ENCODE data around the gene CLEC4G. TPM values are rescaled to one million over a fixed set of nuclear protein-coding genes. Genes with fewer than 3 reads are reported as not detected.
A peak's percentile ranks its signal among the peaks of the same experiment; 100 is the strongest.

CLEC4G gene
- total RNA-seq, 1 experiment from 2014 or later: not detected

GRCh38 chr19:7751157-7751783 is 19.4 kb upstream of the CLEC4G start:
- no peak overlapping the region for H3K27ac ChIP-seq (ENCODE audit: low read length)
- no peak overlapping the region for H3K4me2 ChIP-seq (ENCODE audit: low read length)
- peak; percentile 17 for DNase-seq
- H3K9me2 ChIP-seq (replicated peaks; ENCODE audit: low read length): no peaks in the 10 kb centered on the region
- no peaks in the 10 kb centered on the region for H3F3A ChIP-seq (ENCODE audit: low read length, unreplicated experiment)
- ChIA-PET POLR2A (ENCODE audit: unreplicated experiment) (no interaction called here), CTCF (interaction anchor here (0.7 kb wide), 1 partner anchor 55 kb away, joined by 4 read pairs; no protein-coding TSS in a partner anchor)
- no peak overlapping the region for H3K9ac ChIP-seq (ENCODE audit: low read length)
- no peak overlapping the region for H3K4me3 ChIP-seq (ENCODE audit: low read length)
- H4K20me1 ChIP-seq (ENCODE audit: low read length): no peaks in the 10 kb centered on the region
- BruUV-seq (replicated peaks): no TSS peak
- no peaks in the 10 kb centered on the region for H3K4me1 ChIP-seq (ENCODE audit: insufficient read depth, low read length)
- H3K27me3 ChIP-seq (ENCODE audit: low read length): 0 out of 2 replicates have a peak, but pooled peaks cover 6% of the 10 kb centered on the region
- intact Hi-C loops (cut with micrococcal nuclease): no loop called here
- no peak for TF ChIP-seq EZH2 (IDR thresholded peaks at IDR 0.05; ENCODE audit: low read length, unreplicated experiment)
- TF ChIP-seq EZH2phosphoT487 (IDR thresholded peaks at IDR 0.05; ENCODE audit: borderline replicate concordance, low read length): no peak
- TF ChIP-seq, protein P1, sequence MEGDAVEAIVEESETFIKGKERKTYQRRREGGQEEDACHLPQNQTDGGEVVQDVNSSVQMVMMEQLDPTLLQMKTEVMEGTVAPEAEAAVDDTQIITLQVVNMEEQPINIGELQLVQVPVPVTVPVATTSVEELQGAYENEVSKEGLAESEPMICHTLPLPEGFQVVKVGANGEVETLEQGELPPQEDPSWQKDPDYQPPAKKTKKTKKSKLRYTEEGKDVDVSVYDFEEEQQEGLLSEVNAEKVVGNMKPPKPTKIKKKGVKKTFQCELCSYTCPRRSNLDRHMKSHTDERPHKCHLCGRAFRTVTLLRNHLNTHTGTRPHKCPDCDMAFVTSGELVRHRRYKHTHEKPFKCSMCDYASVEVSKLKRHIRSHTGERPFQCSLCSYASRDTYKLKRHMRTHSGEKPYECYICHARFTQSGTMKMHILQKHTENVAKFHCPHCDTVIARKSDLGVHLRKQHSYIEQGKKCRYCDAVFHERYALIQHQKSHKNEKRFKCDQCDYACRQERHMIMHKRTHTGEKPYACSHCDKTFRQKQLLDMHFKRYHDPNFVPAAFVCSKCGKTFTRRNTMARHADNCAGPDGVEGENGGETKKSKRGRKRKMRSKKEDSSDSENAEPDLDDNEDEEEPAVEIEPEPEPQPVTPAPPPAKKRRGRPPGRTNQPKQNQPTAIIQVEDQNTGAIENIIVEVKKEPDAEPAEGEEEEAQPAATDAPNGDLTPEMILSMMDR (conservative IDR thresholded peaks at IDR 0.05; ENCODE audit: low read depth, low read length): no peak
- ATAC-seq: no peak
- no peak overlapping the region for H2AFZ ChIP-seq (ENCODE audit: low read length)
- no peaks in the 10 kb centered on the region for H3K36me3 ChIP-seq (ENCODE audit: low read depth, low read length)
- H3K9me3 ChIP-seq (ENCODE audit: low read length): peaks cover 7% of the 10 kb centered on the region
- no peaks in the 10 kb centered on the region for H3K79me2 ChIP-seq (ENCODE audit: low read length)

DNA sequence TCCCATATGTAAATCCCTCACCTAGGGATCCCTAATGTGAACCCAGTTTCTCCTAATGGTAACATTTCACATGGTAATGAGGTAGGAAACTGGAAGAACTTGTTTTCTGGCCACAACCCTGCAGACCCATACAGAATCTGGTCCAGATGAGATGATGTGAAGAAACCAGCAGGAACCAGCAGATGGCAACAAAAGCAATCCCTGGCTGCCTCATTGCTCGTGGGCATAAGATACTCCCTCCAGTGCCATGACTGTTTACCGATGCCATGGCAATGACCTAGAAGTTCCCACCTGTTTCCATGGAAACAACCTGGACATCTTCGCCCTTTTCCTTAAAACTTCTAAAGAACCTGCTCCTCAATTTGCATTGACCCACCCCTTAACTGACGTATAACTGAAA is 16.8 kb upstream of the CLEC4G start:
- no TSS peak for BruUV-seq (replicated peaks)
- H3K27me3 ChIP-seq (ENCODE audit: low read length): peaks cover 11% of the 10 kb centered on the region
- intact Hi-C loops (cut with micrococcal nuclease): loop anchor here (1.0 kb wide), 1 partner anchor 51 kb away; no protein-coding TSS in a partner anchor
- H3K27ac ChIP-seq (ENCODE audit: low read length): no peak overlapping the region
- H3K4me3 ChIP-seq (ENCODE audit: low read length): no peak overlapping the region
- H3K9me3 ChIP-seq (ENCODE audit: low read length): no peaks in the 10 kb centered on the region
- H3K9ac ChIP-seq (ENCODE audit: low read length): no peak overlapping the region
- peak; percentile 86 for ATAC-seq
- ChIA-PET CTCF (interaction anchor here (0.6 kb wide), 1 partner anchor 51 kb away, joined by 6 read pairs; no protein-coding TSS in a partner anchor), POLR2A (ENCODE audit: unreplicated experiment) (no interaction called here)
- H3K4me1 ChIP-seq (ENCODE audit: insufficient read depth, low read length): no peaks in the 10 kb centered on the region
- no peaks in the 10 kb centered on the region for H3K36me3 ChIP-seq (ENCODE audit: low read depth, low read length)
- no peaks in the 10 kb centered on the region for H3K9me2 ChIP-seq (replicated peaks; ENCODE audit: low read length)
- no peaks in the 10 kb centered on the region for H3K79me2 ChIP-seq (ENCODE audit: low read length)
- H4K20me1 ChIP-seq (ENCODE audit: low read length): no peaks in the 10 kb centered on the region
- no peak overlapping the region for H3K4me2 ChIP-seq (ENCODE audit: low read length)
- H3F3A ChIP-seq (ENCODE audit: low read length, unreplicated experiment): no peaks in the 10 kb centered on the region
- TF ChIP-seq EZH2phosphoT487 (IDR thresholded peaks at IDR 0.05; ENCODE audit: borderline replicate concordance, low read length): no peak
- no peak for TF ChIP-seq EZH2 (IDR thresholded peaks at IDR 0.05; ENCODE audit: low read length, unreplicated experiment)
- TF ChIP-seq, protein P1 (conservative IDR thresholded peaks at IDR 0.05; ENCODE audit: low read depth, low read length): peak; percentile 77
- H2AFZ ChIP-seq (ENCODE audit: low read length): no peak overlapping the region
- DNase-seq: peak; percentile 82

GRCh38 chr19:7748171-7748570 is 16.3 kb upstream of the CLEC4G start:
- Histone ChIP-seq H3F3A (ENCODE audit: low read length, unreplicated experiment) (no peaks in the 10 kb centered on the region), H3K79me2 (ENCODE audit: low read length) (no peaks in the 10 kb centered on the region), H3K27ac (ENCODE audit: low read length) (no peak overlapping the region), H3K9me2 (replicated peaks; ENCODE audit: low read length) (no peaks in the 10 kb centered on the region), H2AFZ (ENCODE audit: low read length) (no peak overlapping the region), H3K36me3 (ENCODE audit: low read depth, low read length) (no peaks in the 10 kb centered on the region), H3K27me3 (ENCODE audit: low read length) (peaks cover 15% of the 10 kb centered on the region), H4K20me1 (ENCODE audit: low read length) (no peaks in the 10 kb centered on the region), H3K4me1 (ENCODE audit: insufficient read depth, low read length) (no peaks in the 10 kb centered on the region), H3K4me3 (ENCODE audit: low read length) (no peak overlapping the region), H3K9me3 (ENCODE audit: low read length) (no peaks in the 10 kb centered on the region), H3K4me2 (ENCODE audit: low read length) (no peak overlapping the region), H3K9ac (ENCODE audit: low read length) (no peak overlapping the region)
- intact Hi-C loops (cut with micrococcal nuclease): loop anchor here (1.0 kb wide), 1 partner anchor 51 kb away; no protein-coding TSS in a partner anchor
- ChIA-PET POLR2A (ENCODE audit: unreplicated experiment) (no interaction called here), CTCF (no interaction called here)
- no peak for ATAC-seq
- no peak for TF ChIP-seq EZH2phosphoT487 (IDR thresholded peaks at IDR 0.05; ENCODE audit: borderline replicate concordance, low read length)
- TF ChIP-seq, protein P1 (conservative IDR thresholded peaks at IDR 0.05; ENCODE audit: low read depth, low read length): no peak
- TF ChIP-seq EZH2 (IDR thresholded peaks at IDR 0.05; ENCODE audit: low read length, unreplicated experiment): no peak
- no peak for DNase-seq
- no TSS peak for BruUV-seq (replicated peaks)

Data from PC-3 (cell line).